HepG2 (cell line): ENCODE data around the gene SLC43A1. TPM values are rescaled to one million over a fixed set of nuclear protein-coding genes. Genes with fewer than 3 reads are reported as not detected.

Experiments
- CTCF ChIP-seq: sonication (generic); formaldehyde crosslinking; IDR thresholded peaks from 2 replicates; pipeline ENCODE4 v1.5.0; 2020; ENCODE audit warnings: mild to moderate bottlenecking, missing genetic modification reagents, moderate library complexity
- ETS1 ChIP-seq: sonication (generic); formaldehyde crosslinking; IDR thresholded peaks from 2 replicates; pipeline ENCODE4 v1.4.0; 2020; ENCODE audit warnings: missing genetic modification reagents
- HNRNPK ChIP-seq: fragments of 200-400 bp; formaldehyde crosslinking; IDR thresholded peaks from 2 replicates; pipeline ENCODE4 v1.6.1; 2018; ENCODE audit warnings: low read length, low read depth, moderate library complexity, mild to moderate bottlenecking; ENCODE audit not compliant: poor library complexity, severe bottlenecking
- MYC ChIP-seq: sonication (generic); formaldehyde crosslinking; IDR thresholded peaks from 2 replicates; pipeline ENCODE4 v1.9.0; 2021; ENCODE audit warnings: missing genetic modification reagents, borderline replicate concordance
- PBX2 ChIP-seq: IDR thresholded peaks from 2 replicates; pipeline ENCODE4 v1.6.1; 2016; ENCODE audit warnings: control low read depth
- RBFOX2 ChIP-seq: fragments of 200-400 bp; formaldehyde crosslinking; IDR thresholded peaks from 2 replicates; pipeline ENCODE4 v1.6.1; 2017; ENCODE audit warnings: low read depth, mild to moderate bottlenecking, low read length
- RBM39 ChIP-seq: fragments of 200-400 bp; formaldehyde crosslinking; IDR thresholded peaks from one replicate; pipeline ENCODE4 v1.6.1; 2018; ENCODE audit warnings: antibody characterized with exemption, mild to moderate bottlenecking, low read depth, low read length; ENCODE audit not compliant: poor library complexity, severe bottlenecking
- SNAPC5 ChIP-seq: sonication (generic); formaldehyde crosslinking; IDR thresholded peaks from 2 replicates; pipeline ENCODE4 v1.8.1; 2023; ENCODE audit warnings: mild to moderate bottlenecking, missing genetic modification reagents, borderline replicate concordance
- ZFP91 ChIP-seq: sonication (generic); formaldehyde crosslinking; IDR thresholded peaks from 2 replicates; pipeline ENCODE4 v1.9.0; 2022; ENCODE audit warnings: missing genetic modification reagents, mild to moderate bottlenecking, borderline replicate concordance
- ZGPAT ChIP-seq: IDR thresholded peaks from 2 replicates; pipeline ENCODE4 v1.6.1; 2016; ENCODE audit warnings: mild to moderate bottlenecking
- ZNF546 ChIP-seq: sonication (generic); formaldehyde crosslinking; conservative IDR thresholded peaks from 2 replicates; pipeline ENCODE4 v1.8.1; 2023; ENCODE audit warnings: mild to moderate bottlenecking, missing genetic modification reagents
- ZNF577 ChIP-seq: sonication (generic); formaldehyde crosslinking; IDR thresholded peaks from 2 replicates; pipeline ENCODE4 v1.4.0; 2020; ENCODE audit warnings: mild to moderate bottlenecking, low read depth, missing genetic modification reagents, borderline replicate concordance
- ZNF782 ChIP-seq: sonication (generic); formaldehyde crosslinking; IDR thresholded peaks from 2 replicates; pipeline ENCODE4 v1.4.0; 2020; ENCODE audit warnings: missing genetic modification reagents, mild to moderate bottlenecking, borderline replicate concordance
- polyA plus RNA-seq, 8 experiments: library from polyadenylated mRNA; depleted of rRNA in 3 of 8; stranded (reverse) in 7 of 8; unstranded in 1 of 8; fragments of >200 nt; fragmentation: Illumina TruSeq in 4 of 8; extraction: Trizol in 4 of 8; gene quantifications; 2 replicates each; pipeline versions ENCODE4 v1.2.1 to v1.2.3, GENCODE V29; 2011 to 2016; ENCODE audit warnings: low read depth in 4 of 8, missing spikeins in 1 of 8, mixed read lengths in 1 of 8; ENCODE audit not compliant: insufficient read depth in 1 of 8
- total RNA-seq, 5 experiments: library from RNA; depleted of rRNA; stranded (reverse); fragments of >200 nt; fragmentation: Illumina TruSeq; extraction: Trizol; gene quantifications; 2 replicates each; pipeline ENCODE4 v1.2.3, GENCODE V29; 2016; ENCODE audit warnings: low read depth in 1 of 5

SLC43A1 gene
- total and polyA plus RNA-seq, 2 of the 13 experiments (the other 11 are each of a cell fraction or from before 2014, with no cell fraction given) = 72.3 to 87.6 TPM

- TF ChIP-seq SNAPC5 (CRISPR knock-in tag) = no peak
- peak; percentile 32; the same call in 1 of the 2 replicates for TF ChIP-seq CTCF
- no peak for TF ChIP-seq ZGPAT
- TF ChIP-seq RBM39 = peak; percentile 25
- TF ChIP-seq ETS1 (CRISPR knock-in tag) = no peak
- no peak for TF ChIP-seq ZNF577
- TF ChIP-seq ZFP91 (CRISPR knock-in tag) = no peak
- no peak for TF ChIP-seq MYC (CRISPR knock-in tag)
- no peak for TF ChIP-seq ZNF546 (CRISPR knock-in tag)
- TF ChIP-seq RBFOX2 = peak; percentile 30
- TF ChIP-seq PBX2 (CRISPR knock-in tag) = no peak
- TF ChIP-seq HNRNPK = peak; percentile 32
- TF ChIP-seq ZNF782 (CRISPR knock-in tag) = no peak
Observed at GRCh38 chr11:57476757-57477506, 38.6 kb downstream of the SLC43A1 start (continued).
